Body of pancreas (tissue), 4 donors: ENCODE measurements around the gene NOP16. TPM values are rescaled to one million over a fixed set of nuclear protein-coding genes. Genes with fewer than 3 reads are reported as not detected.

Experiments used
- ATAC-seq: fragments of 150-250 bp; one replicate; pipeline ENCODE4 v1.9.1; 2016
- DNase-seq, 4 donors: peaks; one replicate each; pipeline ENCODE4 v3.0.0-alpha.2; 2019
- H3K27ac ChIP-seq, 4 donors: fragments of 200-600 bp; sonication (generic); 1 replicate in 3 of 4; 2 replicates in 1 of 4; pipeline versions ENCODE4 v1.5.1 to v1.6.1; 2016 to 2019; ENCODE audit warnings: mild to moderate bottlenecking in 1 of 4, mixed read lengths in 1 of 4, moderate library complexity in 1 of 4
- H3K27me3 ChIP-seq, 2 donors: fragments of 200-600 bp; sonication (generic); one replicate each; pipeline ENCODE4 v1.6.0; 2016; ENCODE audit warnings: mild to moderate bottlenecking in 1 of 2
- H3K36me3 ChIP-seq, 2 donors: fragments of 200-600 bp; sonication (generic); replicated peaks in 1 of 2; 2 replicates each; pipeline ENCODE4 v1.5.1; 2016; ENCODE audit warnings: low read depth in 2 of 2; ENCODE audit not compliant: insufficient read depth in 1 of 2
- H3K4me1 ChIP-seq: fragments of 200-600 bp; sonication (generic); one replicate; pipeline ENCODE4 v1.6.0; 2016
- H3K4me3 ChIP-seq, 2 donors: fragments of 200-600 bp; sonication (generic); 1 replicate in 1 of 2; 2 replicates in 1 of 2; pipeline ENCODE4 v1.5.1; 2016 to 2019
- H3K9me3 ChIP-seq, 3 donors: fragments of 200-600 bp; sonication (generic); 1 replicate in 2 of 3; 2 replicates in 1 of 3; pipeline ENCODE4 v1.5.1; 2016
- CTCF ChIP-seq, 7 experiments: fragments of 450-650 bp in 4 of 7; fragments of 200-600 bp in 3 of 7; sonication (generic) in 3 of 7; IDR thresholded peaks; one replicate each; pipeline ENCODE4 v1.5.1; 2016 to 2019; ENCODE audit warnings: antibody characterized with exemption in 7 of 7
- POLR2A ChIP-seq, 3 donors: fragments of 450-650 bp; IDR thresholded peaks; one replicate each; pipeline ENCODE4 v1.6.1; 2016; ENCODE audit warnings: antibody characterized with exemption in 3 of 3, mild to moderate bottlenecking in 2 of 3
- WGBS, 2 donors: methylation state at CpG; one replicate each; pipeline ENCODE4 v1.1.5; 2017; 5-methylcytosine and 5-hydroxymethylcytosine counted together
- intact Hi-C: fragments of 100-400 bp; cut with DNase I; formaldehyde crosslinking; loops from one replicate; pipeline ENCODE4 v1.15.1; 2023
- total RNA-seq, 2 donors: library from RNA; depleted of rRNA; stranded (reverse); fragments of >200 nt; gene quantifications; one replicate each; pipeline ENCODE4 v1.1.0, GENCODE V29; 2016

NOP16 gene
- total RNA-seq, 2 donors from 2014 or later: 19.2 to 32.0 TPM

- DNase-seq (no peak), ATAC-seq (no peak)
- no peak overlapping the region for H3K4me3 ChIP-seq
- H3K36me3 ChIP-seq: peaks cover 0 to 15% of the 10 kb centered on the region in 2 donors
- 73 to 74% methylated on average over 2 to 3 of the region's 3 CpGs for WGBS, 2 donors
- TF ChIP-seq CTCF (IDR thresholded peaks at IDR 0.05) (no peak), POLR2A (IDR thresholded peaks at IDR 0.05) (no peak)
- no peaks in the 10 kb centered on the region for H3K27me3 ChIP-seq
- peaks cover 6% of the 10 kb centered on the region for H3K4me1 ChIP-seq
- intact Hi-C loops: no loop called here
- H3K9me3 ChIP-seq: no peaks in the 10 kb centered on the region
- H3K27ac ChIP-seq: no peak overlapping the region
Measured at GRCh38 chr5:176381979-176382378, 6.4 kb downstream of the NOP16 start.

DNA sequence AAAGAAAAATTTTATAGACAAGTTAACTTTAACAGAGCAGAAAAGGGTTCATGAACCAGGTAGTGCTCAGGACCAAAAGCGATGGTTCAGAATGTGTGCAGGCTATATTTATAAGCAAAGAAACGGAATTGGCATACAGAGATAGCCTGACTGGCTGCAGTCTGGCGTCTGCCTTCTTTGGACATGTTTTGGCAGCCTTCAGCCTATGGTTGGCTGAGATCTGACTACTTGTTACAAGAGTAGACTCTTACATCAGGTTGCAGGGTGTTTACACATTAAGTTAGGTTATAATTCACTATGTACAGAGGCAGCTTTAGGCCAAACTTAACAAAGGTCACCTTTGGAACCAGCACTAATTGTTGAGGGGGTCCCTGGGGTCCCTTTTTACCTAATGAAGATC, 7.0 kb downstream of the NOP16 start:
- Histone ChIP-seq H3K27ac (no peak overlapping the region), H3K4me1 (peaks cover under 1% of the 10 kb centered on the region), H3K27me3 (no peaks in the 10 kb centered on the region), H3K9me3 (no peaks in the 10 kb centered on the region), H3K4me3 (no peak overlapping the region), H3K36me3 (peaks cover 0 to 15% of the 10 kb centered on the region in 2 donors)
- ATAC-seq (no peak), DNase-seq (no peak)
- 70 to 84% methylated on average over 3 of the region's 3 CpGs for WGBS, 2 donors
- TF ChIP-seq CTCF (IDR thresholded peaks at IDR 0.05) (no peak), POLR2A (IDR thresholded peaks at IDR 0.05) (no peak)
- intact Hi-C loops: no loop called here

DNA sequence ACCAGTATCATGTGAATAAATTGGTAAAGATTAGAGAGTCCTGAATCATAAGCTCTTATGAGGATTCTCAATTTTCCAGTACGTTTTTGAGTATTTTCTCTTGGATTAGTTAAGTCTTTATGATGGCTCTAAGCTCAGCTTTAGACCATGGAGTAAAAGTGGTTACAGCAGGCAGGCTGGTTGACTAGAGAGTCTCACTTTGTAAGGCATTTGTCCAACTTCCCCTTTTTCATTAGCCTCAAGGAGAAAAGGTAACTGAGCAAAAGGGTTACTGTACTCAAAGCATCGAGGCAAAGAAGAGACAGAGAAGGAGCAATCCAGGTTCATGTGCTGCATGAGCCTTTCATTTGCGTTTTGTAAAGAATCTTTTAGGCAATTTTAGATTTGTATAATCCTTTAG, 8.5 kb downstream of the NOP16 start:
- WGBS, 2 donors: 71 to 78% methylated on average over 3 of the region's 3 CpGs
- no peaks in the 10 kb centered on the region for H3K9me3 ChIP-seq
- no peak overlapping the region for H3K27ac ChIP-seq
- H3K4me1 ChIP-seq: no peaks in the 10 kb centered on the region
- ATAC-seq (no peak), DNase-seq (no peak)
- H3K36me3 ChIP-seq: peaks cover 0 to 13% of the 10 kb centered on the region in 2 donors
- H3K4me3 ChIP-seq: no peak overlapping the region
- intact Hi-C loops: no loop called here
- H3K27me3 ChIP-seq: no peaks in the 10 kb centered on the region
- TF ChIP-seq CTCF (IDR thresholded peaks at IDR 0.05) (no peak), POLR2A (IDR thresholded peaks at IDR 0.05) (no peak)

DNA sequence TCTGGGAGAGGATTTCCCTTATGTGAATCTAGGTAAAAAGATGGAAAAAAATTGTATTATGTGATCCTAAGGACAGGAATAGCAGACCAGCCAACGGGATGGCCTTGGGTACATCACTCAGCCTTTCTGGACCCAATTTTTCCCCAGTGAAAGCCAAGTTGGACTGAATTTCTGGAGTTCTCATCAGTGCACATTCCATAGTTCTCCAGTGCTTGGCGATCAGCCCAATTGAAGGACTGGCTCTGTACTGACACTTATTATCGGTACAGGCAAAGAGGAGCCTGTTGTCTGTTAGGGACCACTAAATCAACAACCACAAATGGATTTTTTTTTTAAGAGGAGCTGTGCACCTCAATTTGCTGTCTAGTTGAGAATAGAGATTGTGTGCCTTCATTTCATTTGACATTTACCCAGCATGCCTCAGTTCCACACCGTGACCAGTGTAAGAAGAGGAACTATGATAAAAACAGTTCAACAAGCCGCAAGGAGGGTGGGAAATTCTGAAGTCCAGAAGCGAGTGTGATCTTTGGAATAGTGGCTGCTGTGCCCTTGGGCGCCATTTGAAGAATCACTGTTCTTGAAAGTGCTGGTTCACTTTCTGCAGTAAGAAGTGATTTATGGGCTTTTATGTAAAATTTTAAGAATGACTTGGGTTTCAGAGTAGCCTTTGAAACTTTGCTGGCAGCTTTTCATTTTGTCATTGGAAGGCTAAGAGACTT, 15.1 kb downstream of the NOP16 start:
- no peak overlapping the region for H3K27ac ChIP-seq
- no peaks in the 10 kb centered on the region for H3K27me3 ChIP-seq
- intact Hi-C loops: no loop called here
- no peak for TF ChIP-seq POLR2A (IDR thresholded peaks at IDR 0.05)
- no peak for TF ChIP-seq CTCF (IDR thresholded peaks at IDR 0.05)
- H3K4me3 ChIP-seq: no peak overlapping the region
- no peak for ATAC-seq
- H3K4me1 ChIP-seq: no peaks in the 10 kb centered on the region
- H3K9me3 ChIP-seq: no peaks in the 10 kb centered on the region
- 71 to 82% methylated on average over 7 of the region's 7 CpGs for WGBS, 2 donors
- DNase-seq: peak in 1 of 4 donors; percentile 22
- no peaks in the 10 kb centered on the region for H3K36me3 ChIP-seq
